Muscle of back (tissue), 13 donors: ENCODE data around the gene TRMT2B. TPM values are rescaled to one million over a fixed set of nuclear protein-coding genes. Genes with fewer than 3 reads are reported as not detected.
"Not testable (repeated sequence)": the region's sequence is repeated elsewhere in the genome, so short reads cannot be mapped to it uniquely, and the experiment has no call there.

ENCODE experiments used
- DNase-seq, 3 donors: peaks; one replicate each; pipeline versions ENCODE4 v3.0.0 to v3.0.0-alpha.2; 2013
- long read RNA-seq, 9 donors: transcript quantifications; one replicate each; lab custom pipeline, GENCODE V29; 2026
- polyA plus RNA-seq, 10 donors: library from polyadenylated mRNA; unstranded; fragments of 120-200 nt; gene quantifications; one replicate each; pipeline ENCODE4 v1.2.1, GENCODE V29; 2013; ENCODE audit not compliant: insufficient read length in 10 of 10

TRMT2B gene
- polyA plus RNA-seq, result 1 to 10 TPM; 7.1 to 9.3 (median 8.6) TPM
- long read RNA-seq, donor 1, result 0 reads
- long read RNA-seq, donor 2, result 0 reads
- long read RNA-seq, donor 3, result 0 reads
- long read RNA-seq, donor 4, partial matches to known transcripts, result 0 of 1 reads
- long read RNA-seq, donor 4, other reads (novel, unspliced or antisense), result 0 of 1 reads
- long read RNA-seq, donor 5, result 0 reads
- long read RNA-seq, donor 6, result 0 reads
- long read RNA-seq, donor 7, result 0 reads
- long read RNA-seq, donor 8, result 0 reads
- long read RNA-seq, donor 9, result 0 reads

- peak; percentile 52 to 92 (median 79) for DNase-seq
Measured at GRCh38 chrX:101051549-101052302, at the start of gene TRMT2B. Gene TRMT2B (minus strand): TSS chrX:101052111. CDS start chrX:101042289, 9,822 bp downstream.

DNA sequence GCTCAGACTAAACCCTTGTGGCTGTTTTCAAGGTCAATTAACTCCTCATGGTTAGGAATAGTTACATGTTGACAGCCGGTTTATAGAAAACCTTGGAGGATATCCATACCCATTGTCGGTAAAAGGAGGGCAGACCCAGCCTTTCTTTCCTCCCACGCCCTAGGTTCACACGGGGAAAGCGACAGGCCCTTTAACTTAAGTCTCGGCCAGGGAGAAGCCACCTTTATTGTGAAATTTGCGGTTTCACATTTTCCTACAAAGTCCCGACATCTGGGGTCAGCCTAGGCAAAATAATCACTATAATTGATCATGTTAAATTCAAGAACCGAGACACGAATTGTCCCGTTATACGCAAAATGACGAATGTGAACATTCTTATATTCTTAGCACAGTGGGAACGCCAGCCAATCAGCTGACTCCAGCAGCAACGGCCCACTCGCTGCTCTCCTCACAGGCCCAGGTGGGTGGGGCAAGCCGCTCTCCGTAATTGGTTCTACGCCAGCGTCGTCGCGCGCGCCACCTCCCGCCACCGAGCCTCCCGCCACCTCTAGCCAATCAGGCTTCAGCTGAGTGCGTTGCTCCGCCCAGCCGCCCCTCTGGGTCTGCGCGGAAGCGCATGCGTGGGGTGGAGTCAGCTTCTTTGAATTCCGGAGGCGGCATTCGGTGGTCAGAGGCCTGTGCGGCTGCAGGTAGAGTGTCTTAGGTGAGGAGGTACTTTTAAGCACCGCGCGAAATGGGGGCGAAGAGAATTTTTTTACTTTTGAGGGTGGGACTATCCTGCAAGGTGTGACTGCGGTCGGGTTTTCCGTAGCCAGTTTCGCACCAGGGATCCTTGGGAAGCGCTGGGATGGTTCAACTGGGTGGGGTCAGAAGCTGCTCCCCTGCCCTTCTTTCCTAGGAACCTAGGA, 45.9 kb upstream of the TRMT2B start, which contains the start of gene CENPI:
Gene CENPI, plus strand, starts transcription at position 659 of the 908 bp plus-strand sequence. CDS start 2,867 bp downstream, outside the sequence.
- DNase-seq, result peak; percentile 92 to 96 (median 93)

GRCh38 chrX:101091817-101092216, 39.9 kb upstream of the TRMT2B start:
- no peak for DNase-seq

- DNase-seq, result no peak
Measured at GRCh38 chrX:101081231-101081630, 29.3 kb upstream of the TRMT2B start.

- no peak for DNase-seq
Measured at GRCh38 chrX:101080326-101081124, 28.6 kb upstream of the TRMT2B start.

DNA sequence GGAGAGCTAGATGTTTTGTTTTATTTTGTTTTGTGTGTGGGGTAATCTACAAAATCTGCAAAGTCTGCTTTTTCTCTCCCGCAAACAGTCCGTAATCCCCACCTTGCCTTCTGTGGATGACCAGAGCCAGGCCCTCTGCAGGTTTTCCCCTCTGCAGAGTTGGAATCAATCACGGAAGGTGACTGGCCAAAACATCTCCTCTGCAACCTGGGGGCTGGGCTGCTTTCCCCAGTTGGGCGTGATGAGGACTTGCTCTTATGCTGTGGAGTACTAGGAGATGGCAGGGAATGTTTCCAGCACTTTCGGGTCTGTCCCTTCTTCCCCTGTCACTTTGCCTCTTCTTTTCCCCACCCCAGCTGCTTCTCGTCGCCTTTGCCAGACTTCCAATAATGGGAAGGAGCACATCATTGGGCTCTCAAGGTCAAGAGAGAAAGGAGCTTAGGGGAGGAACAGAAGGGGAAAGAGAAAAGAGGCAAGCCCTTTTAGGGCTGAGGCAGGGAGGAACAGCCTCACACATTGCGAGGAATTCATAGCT, 27.9 kb upstream of the TRMT2B start:
- DNase-seq, result peak in 1 of 3 donors; percentile 16

GRCh38 chrX:101078716-101079598, 27.0 kb upstream of the TRMT2B start, which contains the start of gene TMEM35A:
Gene TMEM35A (plus strand): TSS chrX:101078879. CDS start chrX:101079003, 124 bp downstream.
- DNase-seq, result peak in 2 of 3 donors; percentile 35 to 57

DNA sequence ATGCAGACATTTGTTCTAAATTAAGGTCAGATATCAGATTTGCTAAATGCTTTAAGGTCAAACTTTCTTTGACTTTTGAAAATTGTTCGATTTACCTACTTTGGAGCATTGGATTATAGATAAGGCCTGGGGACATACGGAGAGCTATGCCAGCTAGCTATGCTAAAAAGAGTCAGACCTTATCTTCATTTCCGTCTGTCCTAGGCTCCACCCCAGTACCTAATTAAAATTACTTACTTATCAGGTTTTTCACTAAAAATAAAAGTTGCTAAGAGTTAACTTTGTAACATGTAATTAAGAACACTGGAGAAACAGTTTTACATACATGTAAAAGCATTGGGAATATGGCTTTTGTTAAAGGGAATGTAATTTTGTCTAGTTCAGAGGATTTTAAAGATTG, 19.7 kb upstream of the TRMT2B start:
- DNase-seq, result no peak

DNA sequence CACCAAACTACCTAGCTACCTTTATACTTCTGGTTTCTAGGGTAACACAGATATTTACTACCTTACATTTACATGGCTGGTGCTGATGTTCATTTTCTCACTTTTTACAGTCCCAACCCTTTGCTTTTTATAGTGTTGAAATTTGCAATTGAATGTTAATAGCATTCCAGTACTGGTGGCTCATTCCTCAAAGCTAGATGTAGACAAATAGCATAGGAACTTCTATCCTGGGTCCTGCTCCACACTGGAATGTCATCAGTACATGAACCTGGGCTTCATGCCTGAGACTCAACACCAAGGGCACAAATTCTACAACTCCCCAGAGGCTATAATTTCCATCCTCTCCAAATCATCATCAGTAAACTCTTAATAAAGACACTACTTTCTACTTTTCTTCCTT, 10.3 kb upstream of the TRMT2B start:
- DNase-seq, result peak in 1 of 3 donors; percentile 41

DNA sequence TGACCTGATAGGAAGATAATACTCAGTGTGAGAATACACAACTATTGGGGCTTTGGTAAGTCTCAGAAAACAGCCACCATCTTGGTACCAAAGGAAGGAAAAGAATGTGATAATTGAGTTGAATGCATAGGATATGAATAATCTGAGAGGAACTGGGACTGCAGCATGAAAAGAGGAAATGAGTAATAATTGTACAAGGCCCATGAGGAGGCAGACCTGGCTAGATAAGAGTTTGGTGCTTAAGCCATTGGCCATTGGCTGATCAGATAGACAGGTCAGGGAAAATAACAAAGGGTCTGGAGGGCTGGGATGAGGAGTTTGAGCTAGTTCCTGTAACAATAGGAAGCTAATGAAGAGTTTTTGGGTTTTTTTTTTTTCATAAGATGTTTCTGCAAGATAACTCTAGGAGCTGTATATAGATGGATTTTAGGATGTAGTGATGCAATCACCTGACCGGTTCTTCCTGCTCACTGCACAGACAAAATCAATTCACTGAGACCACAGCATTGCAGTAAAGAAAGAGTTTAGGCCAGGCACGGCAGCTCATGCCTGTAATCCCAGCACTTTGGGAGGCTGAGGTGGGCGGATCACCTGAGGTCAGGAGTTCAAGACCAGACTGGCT, 5.3 kb upstream of the TRMT2B start:
- no peak for DNase-seq

GRCh38 chrX:101056551-101056950, 4.6 kb upstream of the TRMT2B start:
- DNase-seq, result not testable (repeated sequence)

- no peak for DNase-seq
Measured at GRCh38 chrX:101051153-101051548, 760 bp downstream of the TRMT2B start.

DNA sequence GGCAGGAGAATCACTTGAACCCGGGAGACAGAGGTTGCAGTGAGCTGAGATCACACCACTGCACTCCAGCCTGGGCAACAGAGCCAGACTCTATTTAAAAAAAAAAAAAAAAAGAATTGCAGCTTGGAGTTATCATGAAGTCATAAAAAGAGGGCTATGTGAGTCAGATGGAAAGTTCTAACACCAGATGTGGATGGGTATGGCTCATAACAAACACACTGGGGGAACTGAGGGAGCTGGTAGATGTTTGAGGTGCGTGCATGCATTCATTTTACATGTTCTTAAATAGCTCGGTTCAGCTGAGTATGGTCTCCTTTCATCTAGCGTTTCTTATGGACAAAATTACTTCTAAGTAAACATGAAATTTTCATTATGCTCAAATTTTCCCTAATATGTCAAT, 11.7 kb downstream of the TRMT2B start:
- no peak for DNase-seq

DNA sequence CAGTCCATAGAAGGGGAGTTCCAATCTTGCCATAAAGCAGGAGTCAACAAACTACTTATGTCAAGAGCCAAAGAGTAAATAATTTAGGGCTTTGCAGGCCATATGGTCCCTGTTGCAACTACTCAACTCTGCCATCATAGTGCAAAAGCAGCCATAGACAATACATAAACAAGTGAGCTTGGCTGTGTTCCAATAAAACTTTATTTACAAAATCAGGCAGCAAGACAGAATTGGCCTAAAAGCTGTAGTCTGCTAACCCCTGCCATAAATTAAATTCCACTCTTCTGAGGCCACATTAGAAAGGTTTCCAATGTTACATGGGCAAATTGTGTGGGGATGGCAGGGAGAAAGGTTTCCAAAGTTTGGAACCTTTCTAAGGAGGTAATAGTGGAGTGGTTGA, 14.7 kb downstream of the TRMT2B start:
- DNase-seq, result no peak

DNA sequence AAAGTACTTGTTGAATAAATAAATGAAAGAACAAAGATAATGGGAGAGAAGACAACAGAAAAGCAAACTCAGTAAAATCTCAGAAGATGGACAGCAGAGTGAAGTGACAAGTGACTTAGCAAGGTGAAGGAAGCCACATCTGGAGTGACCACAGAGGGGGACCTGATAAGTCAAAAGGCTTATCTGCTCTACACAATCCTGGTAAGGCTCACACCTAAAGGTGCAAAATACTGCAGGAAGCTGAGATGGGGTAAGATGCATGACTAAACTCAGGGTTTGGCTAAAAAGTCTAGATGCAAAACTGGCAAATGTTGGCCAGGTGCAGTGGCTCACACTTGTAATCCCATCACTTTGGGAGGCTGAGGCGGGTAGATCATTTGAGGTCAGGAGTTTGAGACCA, 22.2 kb downstream of the TRMT2B start:
- DNase-seq, result no peak

- DNase-seq, result no peak
Measured at GRCh38 chrX:101028562-101028961, 23.3 kb downstream of the TRMT2B start.

- no peak for DNase-seq
Measured at GRCh38 chrX:101025126-101025525, 26.8 kb downstream of the TRMT2B start.

DNA sequence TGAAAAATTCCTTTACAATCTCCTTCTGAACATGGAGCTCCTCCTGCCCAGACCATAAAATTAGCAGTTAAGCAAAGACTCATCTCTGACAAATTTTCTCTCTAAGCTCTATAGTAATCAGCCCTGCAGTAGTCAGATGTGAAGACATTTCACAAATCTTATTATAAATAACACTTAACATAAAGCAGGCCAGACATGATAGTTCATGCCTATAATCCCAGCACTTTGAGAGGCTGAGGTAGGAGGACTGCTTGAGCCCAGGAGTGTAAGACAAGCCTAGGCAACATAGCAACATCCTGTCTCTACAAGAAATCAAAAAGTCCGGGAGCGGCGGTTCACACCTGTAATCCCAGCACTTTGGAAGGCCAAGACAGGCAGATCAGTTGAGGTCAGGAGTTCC, 29.9 kb downstream of the TRMT2B start:
- no peak for DNase-seq

GRCh38 chrX:101012031-101012430, 39.9 kb downstream of the TRMT2B start:
- not testable (repeated sequence) for DNase-seq
